ENCODE results near the gene GNAL. TPM values are rescaled to one million over a fixed set of nuclear protein-coding genes. Genes with fewer than 3 reads are reported as not detected.

Gene GNAL
- total RNA-seq, 1 experiment from 2014 or later, result 24.0 TPM

DNA sequence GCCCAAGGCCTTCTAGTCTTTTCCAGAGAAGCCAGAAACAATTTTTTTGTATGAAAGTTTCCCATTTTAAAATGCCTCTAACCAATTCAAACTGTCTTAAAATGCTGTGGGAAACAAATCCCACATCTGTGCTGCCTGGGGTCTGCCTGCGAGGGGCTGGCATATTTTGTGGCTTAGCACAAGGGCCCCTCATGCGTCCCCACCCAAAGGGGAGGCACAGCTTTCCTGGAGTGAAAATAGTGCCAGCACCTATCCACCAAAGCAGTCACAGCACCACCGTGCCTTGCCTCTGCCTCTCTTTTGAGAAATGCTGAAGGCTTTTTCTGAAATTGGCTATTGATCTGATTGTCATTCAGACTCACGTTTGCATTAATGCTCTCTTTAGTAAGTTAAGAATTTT, 22.2 kb upstream of the GNAL start:
- H3K23ac ChIP-seq (ENCODE audit: insufficient read length, low read depth, low read length), result no peak overlapping the region
- H3T11ph ChIP-seq (ENCODE audit: low read length), result no peak overlapping the region
- H2AK5ac ChIP-seq (ENCODE audit: insufficient read length, low read length), result no peak overlapping the region
- H3K79me2 ChIP-seq (ENCODE audit: insufficient read depth, low read length), result no peaks in the 10 kb centered on the region
- no peaks in the 10 kb centered on the region for H3K27me3 ChIP-seq (ENCODE audit: insufficient read depth, low read length)
- H2BK5ac ChIP-seq (ENCODE audit: insufficient read length, low read length), result no peak overlapping the region
- H3K9ac ChIP-seq (ENCODE audit: extremely low read depth, insufficient read length, low read length), result no peak overlapping the region
- no peak overlapping the region for H3K4me3 Mint-ChIP-seq
- H3K27ac ChIP-seq (ENCODE audit: insufficient read length, low read depth, low read length), result no peak overlapping the region
- H3K4me1 Mint-ChIP-seq, result peaks cover 28 to 34% of the 10 kb centered on the region in 2 experiments
- peaks cover 9% of the 10 kb centered on the region for H3K27me3 Mint-ChIP-seq (ENCODE audit: low read depth)
- no peaks in the 10 kb centered on the region for H4K20me1 ChIP-seq (ENCODE audit: control insufficient read depth, insufficient read depth, insufficient read length)
- no peaks in the 10 kb centered on the region for H3K9me3 ChIP-seq (ENCODE audit: control insufficient read depth, low read depth, low read length)
- H4K5ac ChIP-seq (ENCODE audit: insufficient read length, low read depth, low read length), result no peak overlapping the region
- WGBS (ENCODE audit: extremely low coverage, insufficient read length, low lambda C conversion rate), result no CpG with 5 or more reads among the region's 4 CpGs
- H4K91ac ChIP-seq (ENCODE audit: insufficient read length, low read depth, low read length), result no peak overlapping the region
- no peak overlapping the region for H2BK120ac ChIP-seq (ENCODE audit: low read depth, low read length, poor library complexity, severe bottlenecking)
- peaks cover 3% of the 10 kb centered on the region; the same call in 1 of the 2 replicates for H3K4me1 ChIP-seq (ENCODE audit: insufficient read depth, low read length)
- TF ChIP-seq, protein P1, sequence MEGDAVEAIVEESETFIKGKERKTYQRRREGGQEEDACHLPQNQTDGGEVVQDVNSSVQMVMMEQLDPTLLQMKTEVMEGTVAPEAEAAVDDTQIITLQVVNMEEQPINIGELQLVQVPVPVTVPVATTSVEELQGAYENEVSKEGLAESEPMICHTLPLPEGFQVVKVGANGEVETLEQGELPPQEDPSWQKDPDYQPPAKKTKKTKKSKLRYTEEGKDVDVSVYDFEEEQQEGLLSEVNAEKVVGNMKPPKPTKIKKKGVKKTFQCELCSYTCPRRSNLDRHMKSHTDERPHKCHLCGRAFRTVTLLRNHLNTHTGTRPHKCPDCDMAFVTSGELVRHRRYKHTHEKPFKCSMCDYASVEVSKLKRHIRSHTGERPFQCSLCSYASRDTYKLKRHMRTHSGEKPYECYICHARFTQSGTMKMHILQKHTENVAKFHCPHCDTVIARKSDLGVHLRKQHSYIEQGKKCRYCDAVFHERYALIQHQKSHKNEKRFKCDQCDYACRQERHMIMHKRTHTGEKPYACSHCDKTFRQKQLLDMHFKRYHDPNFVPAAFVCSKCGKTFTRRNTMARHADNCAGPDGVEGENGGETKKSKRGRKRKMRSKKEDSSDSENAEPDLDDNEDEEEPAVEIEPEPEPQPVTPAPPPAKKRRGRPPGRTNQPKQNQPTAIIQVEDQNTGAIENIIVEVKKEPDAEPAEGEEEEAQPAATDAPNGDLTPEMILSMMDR (conservative IDR thresholded peaks at IDR 0.05), result no peak
- H3K56ac ChIP-seq (ENCODE audit: insufficient read length, low read depth, low read length), result no peak overlapping the region
- no peak overlapping the region for H2BK12ac ChIP-seq (ENCODE audit: insufficient read length, low read depth, low read length)
- H2BK20ac ChIP-seq (ENCODE audit: low read depth, low read length, poor library complexity, severe bottlenecking), result no peak overlapping the region
- H3K23me2 ChIP-seq (ENCODE audit: insufficient read length, low read depth, low read length, poor library complexity, severe bottlenecking), result no peaks in the 10 kb centered on the region
- H3K9me3 Mint-ChIP-seq, result no peaks in the 10 kb centered on the region
- no peaks in the 10 kb centered on the region for H3K79me1 ChIP-seq (ENCODE audit: insufficient read depth, low read depth, low read length, poor library complexity, severe bottlenecking)
- no peak overlapping the region for H4K8ac ChIP-seq (replicated peaks; ENCODE audit: insufficient read length, low read depth, low read length)
- no peak overlapping the region for H3K18ac ChIP-seq (ENCODE audit: insufficient read length, low read depth, low read length)
- no peak overlapping the region for H3K14ac ChIP-seq (ENCODE audit: insufficient read depth, low read length)
- H3K4ac ChIP-seq (ENCODE audit: low read depth, low read length), result no peak overlapping the region
- no peak overlapping the region for H2BK15ac ChIP-seq (ENCODE audit: low read depth, low read length)
- peak; percentile 17 for DNase-seq
- no peak overlapping the region for H3K27ac Mint-ChIP-seq
- H3K4me2 ChIP-seq (ENCODE audit: insufficient read depth, insufficient read length, low read length), result no peak overlapping the region
- no peak overlapping the region for H2AFZ ChIP-seq (ENCODE audit: low read length)
- H3K36me3 Mint-ChIP-seq (ENCODE audit: insufficient read depth in 1 of 3, low read depth in 3 of 3), result no peaks in the 10 kb centered on the region
